SKM-1 treated with dmso at 0.1 percent for 144 hours (cell line): ENCODE measurements around the gene CEACAM7.
"Not testable (repeated sequence)": the region's sequence is repeated elsewhere in the genome, so short reads cannot be mapped to it uniquely, and the experiment has no call there.

ENCODE experiments used
- DNase-seq: peaks from one replicate; lab custom pipeline; 2025; ENCODE audit not compliant: unreplicated experiment; lab: John Stamatoyannopoulos, UW

The CEACAM7 gene

GRCh38 chr19:41688098-41688497, at the start of gene CEACAM7:
CEACAM7 (minus strand) TSS chr19:41688270; CDS start chr19:41688165, 105 bp downstream.
- no peak for DNase-seq

DNA sequence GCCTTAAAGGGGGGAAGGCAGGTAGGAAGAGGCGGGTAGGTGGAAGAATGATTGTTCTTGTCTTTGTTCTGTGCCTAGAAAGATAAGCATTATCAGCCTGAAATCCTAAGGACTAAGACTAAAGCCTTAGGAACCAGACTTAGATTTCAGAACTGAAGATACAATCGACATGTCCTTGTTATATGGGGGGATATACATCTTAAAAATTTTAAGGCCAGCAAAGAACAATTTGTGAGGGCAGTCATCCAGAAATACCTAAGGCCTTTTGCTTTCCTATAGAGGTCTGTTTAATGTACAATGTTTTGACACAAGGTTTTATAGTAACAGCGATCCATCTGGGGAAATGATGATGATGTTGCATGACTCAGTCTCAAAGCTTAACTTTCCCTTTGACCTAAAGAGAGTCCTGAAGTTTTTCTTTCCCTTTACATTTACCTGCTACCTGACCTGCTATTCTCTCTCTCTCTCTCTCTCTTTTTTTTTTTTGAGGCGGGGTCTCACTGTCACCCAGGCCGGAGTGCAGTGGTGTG, 47.1 kb upstream of the CEACAM7 start:
- DNase-seq = no peak

DNA sequence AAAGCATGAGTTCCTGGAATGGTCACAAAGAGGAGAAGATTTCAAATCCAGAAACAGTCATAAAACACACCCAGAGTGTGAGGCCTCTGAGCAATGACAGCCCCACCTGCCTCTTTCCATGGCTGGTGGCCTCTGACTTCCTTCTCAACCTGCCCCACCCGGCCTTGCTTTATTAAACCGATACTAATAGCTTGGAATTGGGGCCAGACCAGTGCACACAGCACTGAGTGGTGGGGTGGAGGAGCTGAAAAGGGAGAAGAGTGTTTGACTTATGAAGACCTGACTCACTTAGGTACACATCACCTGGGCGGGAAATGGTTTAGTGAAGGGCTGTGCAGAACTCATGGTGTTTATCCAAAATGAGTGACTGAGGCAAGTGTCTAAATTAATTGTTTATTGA, 46.5 kb upstream of the CEACAM7 start:
- DNase-seq = no peak

- DNase-seq = no peak
These were observed 46.1 kb upstream of the CEACAM7 start for GRCh38 chr19:41734156-41734555.

- DNase-seq = no peak
These were observed 38.4 kb upstream of the CEACAM7 start for GRCh38 chr19:41726493-41726892.

GRCh38 chr19:41720103-41720502, 32.0 kb upstream of the CEACAM7 start:
- DNase-seq = no peak

DNA sequence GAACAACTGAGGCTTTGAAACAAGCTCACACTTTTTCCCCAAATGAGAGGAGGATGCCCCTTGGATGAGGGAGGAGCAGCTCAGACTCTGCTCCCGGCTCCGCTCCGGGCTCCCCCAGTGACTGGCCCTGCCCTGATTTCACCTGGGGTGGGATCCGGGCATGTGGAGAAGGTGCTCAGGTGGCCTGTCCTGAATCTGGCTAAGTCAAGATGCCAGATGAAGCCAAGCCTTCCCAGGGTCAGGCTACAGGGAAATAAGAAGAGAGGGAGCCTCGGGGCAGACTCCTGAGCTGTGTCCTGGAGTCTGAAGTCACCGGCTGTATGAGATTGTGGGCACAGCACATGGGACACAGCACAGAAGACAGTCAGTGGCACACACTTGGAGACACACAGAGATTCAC, 30.7 kb upstream of the CEACAM7 start:
- no peak for DNase-seq

DNA sequence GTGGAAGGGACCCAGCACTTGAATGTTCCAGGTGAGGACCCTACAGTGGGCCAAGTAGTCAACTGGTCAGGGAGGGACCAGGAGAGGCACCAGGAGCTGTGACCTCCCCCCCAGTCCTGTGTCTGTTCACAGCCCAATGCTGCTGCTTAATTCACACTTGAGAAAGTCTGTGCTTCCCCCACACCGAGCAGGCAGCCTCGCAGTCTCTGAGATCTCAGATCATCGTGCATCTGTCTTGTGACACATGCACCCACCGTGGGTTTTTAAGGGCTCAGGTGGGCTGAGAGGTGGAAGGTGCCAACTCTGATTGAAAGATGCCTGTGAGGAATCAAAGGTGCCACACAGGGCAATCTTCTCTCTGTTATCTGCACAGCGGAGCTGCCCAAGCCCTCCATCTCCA, 26.5 kb upstream of the CEACAM7 start:
- DNase-seq = no peak

- no peak for DNase-seq
These were observed 23.5 kb upstream of the CEACAM7 start for GRCh38 chr19:41711376-41712261.

GRCh38 chr19:41709951-41710645, 22.0 kb upstream of the CEACAM7 start:
- no peak for DNase-seq

DNA sequence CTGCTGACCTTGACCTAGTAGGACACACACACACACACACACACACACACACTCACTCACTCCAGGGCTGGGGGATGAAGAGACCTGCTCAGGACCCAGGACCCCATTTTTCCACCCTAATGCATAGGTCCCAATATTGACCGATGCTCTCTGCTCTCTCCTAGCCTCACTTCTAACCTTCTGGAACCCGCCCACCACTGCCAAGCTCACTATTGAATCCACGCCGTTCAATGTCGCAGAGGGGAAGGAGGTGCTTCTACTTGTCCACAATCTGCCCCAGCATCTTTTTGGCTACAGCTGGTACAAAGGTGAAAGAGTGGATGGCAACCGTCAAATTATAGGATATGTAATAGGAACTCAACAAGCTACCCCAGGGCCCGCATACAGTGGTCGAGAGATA, 21.4 kb upstream of the CEACAM7 start:
- DNase-seq = not testable (repeated sequence)

DNA sequence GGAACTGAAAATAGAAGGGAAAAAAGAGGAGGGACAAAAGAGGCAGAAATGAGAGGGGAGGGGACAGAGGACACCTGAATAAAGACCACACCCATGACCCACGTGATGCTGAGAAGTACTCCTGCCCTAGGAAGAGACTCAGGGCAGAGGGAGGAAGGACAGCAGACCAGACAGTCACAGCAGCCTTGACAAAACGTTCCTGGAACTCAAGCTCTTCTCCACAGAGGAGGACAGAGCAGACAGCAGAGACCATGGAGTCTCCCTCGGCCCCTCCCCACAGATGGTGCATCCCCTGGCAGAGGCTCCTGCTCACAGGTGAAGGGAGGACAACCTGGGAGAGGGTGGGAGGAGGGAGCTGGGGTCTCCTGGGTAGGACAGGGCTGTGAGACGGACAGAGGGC, 20.4 kb upstream of the CEACAM7 start, which contains the start of gene CEACAM5:
Gene CEACAM5, plus strand, starts transcription at position 146 of the 400 bp plus-strand sequence. Its CDS starts 106 bp downstream, at position 252.
- DNase-seq = no peak

DNA sequence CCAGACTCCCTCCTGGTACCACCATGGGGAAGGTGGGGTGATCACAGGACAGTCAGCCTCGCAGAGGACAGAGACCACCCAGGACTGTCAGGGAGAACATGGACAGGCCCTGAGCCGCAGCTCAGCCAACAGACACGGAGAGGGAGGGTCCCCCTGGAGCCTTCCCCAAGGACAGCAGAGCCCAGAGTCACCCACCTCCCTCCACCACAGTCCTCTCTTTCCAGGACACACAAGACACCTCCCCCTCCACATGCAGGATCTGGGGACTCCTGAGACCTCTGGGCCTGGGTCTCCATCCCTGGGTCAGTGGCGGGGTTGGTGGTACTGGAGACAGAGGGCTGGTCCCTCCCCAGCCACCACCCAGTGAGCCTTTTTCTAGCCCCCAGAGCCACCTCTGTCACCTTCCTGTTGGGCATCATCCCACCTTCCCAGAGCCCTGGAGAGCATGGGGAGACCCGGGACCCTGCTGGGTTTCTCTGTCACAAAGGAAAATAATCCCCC, 19.9 kb upstream of the CEACAM7 start:
- no peak for DNase-seq

DNA sequence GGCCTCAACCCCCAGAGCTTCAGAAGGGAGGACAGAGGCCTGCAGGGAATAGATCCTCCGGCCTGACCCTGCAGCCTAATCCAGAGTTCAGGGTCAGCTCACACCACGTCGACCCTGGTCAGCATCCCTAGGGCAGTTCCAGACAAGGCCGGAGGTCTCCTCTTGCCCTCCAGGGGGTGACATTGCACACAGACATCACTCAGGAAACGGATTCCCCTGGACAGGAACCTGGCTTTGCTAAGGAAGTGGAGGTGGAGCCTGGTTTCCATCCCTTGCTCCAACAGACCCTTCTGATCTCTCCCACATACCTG, 19.4 kb upstream of the CEACAM7 start:
- no peak for DNase-seq

DNA sequence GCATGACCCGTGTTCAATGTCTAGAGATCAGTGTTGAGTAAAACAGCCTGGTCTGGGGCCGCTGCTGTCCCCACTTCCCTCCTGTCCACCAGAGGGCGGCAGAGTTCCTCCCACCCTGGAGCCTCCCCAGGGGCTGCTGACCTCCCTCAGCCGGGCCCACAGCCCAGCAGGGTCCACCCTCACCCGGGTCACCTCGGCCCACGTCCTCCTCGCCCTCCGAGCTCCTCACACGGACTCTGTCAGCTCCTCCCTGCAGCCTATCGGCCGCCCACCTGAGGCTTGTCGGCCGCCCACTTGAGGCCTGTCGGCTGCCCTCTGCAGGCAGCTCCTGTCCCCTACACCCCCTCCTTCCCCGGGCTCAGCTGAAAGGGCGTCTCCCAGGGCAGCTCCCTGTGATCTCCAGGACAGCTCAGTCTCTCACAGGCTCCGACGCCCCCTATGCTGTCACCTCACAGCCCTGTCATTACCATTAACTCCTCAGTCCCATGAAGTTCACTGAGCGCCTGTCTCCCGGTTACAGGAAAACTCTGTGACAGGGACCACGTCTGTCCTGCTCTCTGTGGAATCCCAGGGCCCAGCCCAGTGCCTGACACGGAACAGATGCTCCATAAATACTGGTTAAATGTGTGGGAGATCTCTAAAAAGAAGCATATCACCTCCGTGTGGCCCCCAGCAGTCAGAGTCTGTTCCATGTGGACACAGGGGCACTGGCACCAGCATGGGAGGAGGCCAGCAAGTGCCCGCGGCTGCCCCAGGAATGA, 18.9 kb upstream of the CEACAM7 start:
- DNase-seq = peak; percentile 21

GRCh38 chr19:41705393-41706174, 17.5 kb upstream of the CEACAM7 start:
- no peak for DNase-seq

DNA sequence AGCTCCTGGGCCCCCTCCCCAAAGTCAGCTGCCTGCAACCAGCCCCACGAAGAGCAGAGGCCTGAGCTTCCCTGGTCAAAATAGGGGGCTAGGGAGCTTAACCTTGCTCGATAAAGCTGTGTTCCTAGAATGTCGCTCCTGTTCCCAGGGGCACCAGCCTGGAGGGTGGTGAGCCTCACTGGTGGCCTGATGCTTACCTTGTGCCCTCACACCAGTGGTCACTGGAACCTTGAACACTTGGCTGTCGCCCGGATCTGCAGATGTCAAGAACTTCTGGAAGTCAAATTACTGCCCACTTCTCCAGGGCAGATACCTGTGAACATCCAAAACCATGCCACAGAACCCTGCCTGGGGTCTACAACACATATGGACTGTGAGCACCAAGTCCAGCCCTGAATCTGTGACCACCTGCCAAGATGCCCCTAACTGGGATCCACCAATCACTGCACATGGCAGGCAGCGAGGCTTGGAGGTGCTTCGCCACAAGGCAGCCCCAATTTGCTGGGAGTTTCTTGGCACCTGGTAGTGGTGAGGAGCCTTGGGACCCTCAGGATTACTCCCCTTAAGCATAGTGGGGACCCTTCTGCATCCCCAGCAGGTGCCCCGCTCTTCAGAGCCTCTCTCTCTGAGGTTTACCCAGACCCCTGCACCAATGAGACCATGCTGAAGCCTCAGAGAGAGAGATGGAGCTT, 15.7 kb upstream of the CEACAM7 start:
- no peak for DNase-seq

GRCh38 chr19:41702171-41702651, 14.1 kb upstream of the CEACAM7 start:
- DNase-seq = no peak

- no peak for DNase-seq
These were observed 13.5 kb upstream of the CEACAM7 start for GRCh38 chr19:41701401-41702075.
